HG03196 (cell line): ENCODE data around the gene DPH1.
A peak's percentile ranks its signal among the peaks of the same experiment; 100 is the strongest.

Source experiments
- ATAC-seq: cut with Tn5 transposase; IDR thresholded peaks from one replicate; pipeline ENCODE4 v1.9.1; 2021; ENCODE audit not compliant: unreplicated experiment

Gene DPH1

DNA sequence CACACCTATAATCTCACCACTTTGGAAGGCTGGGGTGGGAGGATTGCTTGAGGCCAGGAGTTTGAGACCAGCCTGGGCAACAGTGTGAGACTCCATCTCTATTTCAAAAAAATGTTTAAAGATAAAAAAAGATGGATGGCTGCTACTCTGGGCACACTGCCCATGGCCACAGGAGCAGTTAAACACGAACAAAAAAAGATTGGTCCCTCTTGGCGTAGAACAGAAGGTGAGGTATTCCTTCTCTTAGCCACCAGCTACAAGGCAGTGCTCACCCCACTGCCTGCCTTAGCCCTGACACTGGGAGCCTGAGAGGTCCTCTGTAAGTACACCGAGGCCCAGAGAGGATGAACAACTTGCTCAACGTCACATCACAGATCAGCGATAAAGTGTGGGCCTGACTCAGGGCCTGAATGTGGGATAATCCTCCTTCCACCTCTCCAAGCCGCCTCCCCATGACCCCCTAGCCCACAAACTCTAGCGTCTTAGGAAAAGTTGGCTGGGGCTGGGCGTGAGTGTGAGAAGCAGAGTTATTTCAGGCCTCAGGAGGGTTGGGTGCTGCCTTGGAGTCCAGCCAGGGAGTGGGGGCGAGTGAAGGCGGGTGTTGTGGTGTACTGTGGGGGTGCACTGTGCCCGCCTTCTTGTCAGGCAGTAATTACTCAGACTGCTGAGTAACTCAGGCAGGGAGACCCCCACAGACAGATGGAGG, 2.3 kb upstream of the DPH1 start:
- ATAC-seq = no peak

DNA sequence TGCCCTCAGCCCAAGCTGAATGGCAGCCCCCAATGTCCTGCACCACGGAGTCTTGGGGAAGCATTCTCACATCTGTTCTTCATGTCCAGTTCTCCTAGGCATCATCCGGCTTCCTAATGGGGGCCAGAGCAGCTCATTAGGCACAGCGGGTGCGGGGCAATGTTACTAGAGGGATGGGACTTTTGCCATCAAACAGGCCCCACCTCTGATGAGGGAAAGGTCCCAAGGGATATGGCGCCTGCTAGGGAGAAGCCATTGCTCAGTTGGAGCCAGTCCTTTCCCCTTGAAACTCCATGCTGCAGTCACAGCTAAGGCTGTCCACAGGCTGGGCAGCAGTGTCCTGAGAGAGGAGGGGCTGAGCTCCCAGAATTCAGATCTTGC, 1.7 kb upstream of the DPH1 start:
- no peak for ATAC-seq

DNA sequence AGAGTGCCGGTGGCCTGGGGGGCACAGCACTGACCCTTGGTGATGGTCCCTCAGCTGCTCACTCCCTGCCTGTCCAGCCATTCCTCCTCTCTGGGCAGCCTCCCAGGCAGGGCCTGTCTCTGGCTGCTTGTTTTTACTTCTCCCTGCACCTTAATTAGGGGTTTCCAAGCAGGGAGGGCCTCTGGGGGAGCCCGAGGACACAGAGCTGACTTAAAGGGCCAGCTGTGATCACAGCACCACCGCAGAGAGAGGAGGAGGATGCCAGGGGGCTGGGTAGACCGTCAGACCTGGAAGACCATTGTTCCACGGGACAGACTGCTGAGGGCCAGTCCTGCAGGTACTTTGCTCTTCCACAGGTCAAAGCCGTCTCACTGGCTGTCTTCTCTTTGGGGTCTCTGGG, 1.2 kb upstream of the DPH1 start:
- ATAC-seq = no peak

DNA sequence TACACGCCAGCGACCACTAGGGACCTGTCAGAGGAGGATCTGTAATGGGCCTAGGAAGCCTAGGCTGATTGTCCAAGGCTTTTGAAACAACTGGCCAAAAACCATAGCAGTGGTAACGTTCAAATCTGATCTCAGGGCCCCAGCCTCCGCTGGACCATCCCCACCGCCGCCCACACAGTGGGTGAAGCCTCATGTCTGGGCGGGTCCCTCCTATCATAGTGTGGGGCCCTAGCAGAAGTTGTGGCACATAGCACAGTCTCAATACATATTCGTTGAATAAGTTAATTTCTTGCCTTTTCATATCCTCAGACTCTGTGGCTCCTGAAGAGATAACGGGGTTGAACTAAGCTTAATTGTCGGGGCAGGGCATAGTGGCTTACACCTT, 818 bp downstream of the DPH1 start:
- no peak for ATAC-seq

DNA sequence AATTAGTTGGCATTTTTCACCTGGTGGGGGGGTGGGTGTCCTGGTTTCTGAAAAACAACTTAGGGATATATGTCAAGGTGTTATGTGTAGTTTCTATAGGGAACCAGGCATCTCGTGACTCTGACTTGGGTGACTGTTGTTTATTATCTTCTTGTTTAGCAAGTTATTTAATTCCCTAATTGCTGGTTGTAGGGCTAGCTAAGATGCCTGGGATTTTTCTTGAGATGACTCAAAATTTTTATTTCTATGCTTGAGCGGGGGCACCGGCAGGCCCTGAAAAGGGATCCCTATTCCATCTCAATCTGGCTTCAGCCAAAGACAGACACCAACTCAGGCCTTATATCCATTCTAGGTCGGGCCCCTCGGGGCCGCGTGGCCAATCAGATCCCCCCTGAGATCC, 3.2 kb downstream of the DPH1 start:
- no peak for ATAC-seq

DNA sequence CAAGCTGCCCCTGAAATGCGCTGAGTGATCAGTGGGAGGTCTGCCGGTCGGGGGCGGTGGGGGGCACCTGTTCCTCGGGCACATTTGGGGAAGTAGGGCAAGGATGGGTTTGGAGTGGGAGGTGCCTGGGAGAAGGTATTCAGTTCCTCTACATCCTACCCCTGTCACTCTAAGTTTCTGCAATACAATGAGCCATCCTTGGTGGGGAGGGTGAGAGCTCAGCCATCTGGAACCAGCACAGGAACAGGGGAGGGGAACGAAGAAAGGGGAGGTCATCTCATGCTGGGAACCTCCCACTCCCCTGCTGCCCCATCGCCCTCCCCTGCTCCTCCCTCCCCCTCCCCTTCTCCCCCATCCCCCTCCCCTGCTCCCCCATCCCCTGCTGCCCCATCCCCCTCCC, 4.2 kb downstream of the DPH1 start:
- no peak for ATAC-seq

DNA sequence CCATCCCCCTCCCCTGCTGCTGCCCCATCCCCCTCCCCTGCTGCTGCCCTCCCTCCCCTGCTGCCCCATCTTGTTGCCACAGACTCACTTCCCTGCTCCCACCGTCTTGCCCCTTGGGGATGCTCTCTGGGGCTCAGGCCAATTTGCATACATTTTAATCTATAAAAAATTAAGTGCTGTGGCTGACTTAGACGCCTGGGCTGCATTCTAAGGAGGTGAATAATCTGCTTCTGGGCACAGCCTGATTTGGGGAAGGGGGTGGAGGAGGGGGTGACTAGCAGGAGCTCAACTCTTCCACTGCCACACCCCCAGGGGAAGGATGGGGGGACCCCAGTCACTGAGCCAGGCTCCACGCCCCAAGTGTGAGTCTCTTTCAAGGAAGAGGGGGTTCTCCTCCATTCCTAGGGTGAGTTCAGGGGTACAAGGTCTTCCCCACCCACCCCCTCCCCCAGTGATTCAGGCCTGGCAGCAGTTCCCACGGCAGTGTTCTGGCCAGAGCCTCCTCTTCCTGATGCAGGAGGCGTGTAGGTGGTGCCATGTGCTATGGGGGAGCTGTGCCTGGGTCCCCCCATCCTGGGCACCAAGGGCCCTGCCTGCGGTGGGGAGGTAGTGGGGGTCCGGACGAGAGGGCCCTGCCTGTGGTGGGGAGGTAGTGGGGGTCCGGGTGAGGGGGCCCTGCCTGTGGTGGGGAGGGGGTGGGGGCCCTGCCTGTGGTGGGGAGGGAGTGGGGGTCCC, 5.0 kb downstream of the DPH1 start:
- no peak for ATAC-seq

DNA sequence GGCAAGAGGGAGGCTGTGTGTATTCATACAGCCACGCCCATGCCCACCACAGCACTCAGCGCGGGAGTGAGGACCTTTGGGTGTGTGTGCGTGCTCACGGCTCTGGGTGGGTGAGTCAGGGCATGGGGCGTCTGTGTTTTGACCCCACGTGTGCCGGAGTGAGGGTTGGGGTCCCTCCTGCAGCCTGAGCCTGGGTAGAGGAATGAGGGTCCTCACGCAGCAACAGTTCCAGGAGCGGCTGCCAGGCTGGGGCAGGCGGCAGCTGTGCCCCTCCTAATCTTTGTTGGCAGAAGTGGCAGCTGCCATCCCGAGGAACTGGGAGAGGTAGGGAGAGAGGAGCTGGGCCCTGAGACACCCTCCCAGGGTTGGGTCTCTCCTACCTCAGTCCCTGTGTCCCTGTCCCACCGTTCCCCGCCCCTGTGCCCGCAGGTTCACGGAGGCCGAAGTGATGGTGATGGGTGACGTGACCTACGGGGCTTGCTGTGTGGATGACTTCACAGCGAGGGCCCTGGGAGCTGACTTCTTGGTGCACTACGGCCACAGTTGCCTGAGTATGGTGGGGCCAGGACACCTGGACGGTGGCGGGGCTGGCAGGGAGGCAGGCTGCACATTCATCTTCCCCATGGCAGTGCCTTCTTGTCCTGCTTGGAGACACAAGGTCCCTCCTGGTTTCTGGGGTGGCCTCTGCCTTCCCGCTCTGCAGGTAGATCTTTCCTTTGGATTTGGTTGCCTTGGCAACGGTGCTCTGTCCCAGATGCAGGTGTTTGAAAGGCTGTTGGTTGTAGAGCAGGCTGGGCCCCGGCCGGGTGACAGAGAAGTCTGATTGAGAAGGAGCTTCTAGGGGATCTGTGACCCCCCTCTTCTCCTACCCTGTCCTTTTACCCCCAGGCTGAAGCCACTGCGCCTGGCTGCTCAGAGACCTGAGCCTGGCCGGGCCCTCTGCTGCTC, 5.9 kb downstream of the DPH1 start:
- no peak for ATAC-seq

DNA sequence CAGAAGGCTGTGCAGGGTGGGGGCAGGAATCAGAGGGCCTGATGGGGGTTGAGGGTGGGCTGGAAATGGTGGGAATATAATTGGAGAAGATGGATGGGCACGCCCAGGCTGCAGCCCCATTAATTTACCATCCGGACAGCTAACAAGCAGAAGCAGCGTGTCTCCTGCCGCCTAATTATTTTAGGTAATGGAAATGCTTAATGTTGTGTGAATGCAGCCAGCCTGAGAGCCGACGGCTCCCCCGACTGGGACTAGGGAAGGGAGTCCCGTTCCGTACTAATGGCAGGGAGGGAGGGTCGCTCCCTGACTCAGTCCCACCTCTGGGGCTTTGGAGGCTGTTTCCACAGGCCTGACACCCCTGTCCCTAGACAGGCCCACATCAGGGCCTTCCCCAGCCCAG, 7.2 kb downstream of the DPH1 start:
- no peak for ATAC-seq

DNA sequence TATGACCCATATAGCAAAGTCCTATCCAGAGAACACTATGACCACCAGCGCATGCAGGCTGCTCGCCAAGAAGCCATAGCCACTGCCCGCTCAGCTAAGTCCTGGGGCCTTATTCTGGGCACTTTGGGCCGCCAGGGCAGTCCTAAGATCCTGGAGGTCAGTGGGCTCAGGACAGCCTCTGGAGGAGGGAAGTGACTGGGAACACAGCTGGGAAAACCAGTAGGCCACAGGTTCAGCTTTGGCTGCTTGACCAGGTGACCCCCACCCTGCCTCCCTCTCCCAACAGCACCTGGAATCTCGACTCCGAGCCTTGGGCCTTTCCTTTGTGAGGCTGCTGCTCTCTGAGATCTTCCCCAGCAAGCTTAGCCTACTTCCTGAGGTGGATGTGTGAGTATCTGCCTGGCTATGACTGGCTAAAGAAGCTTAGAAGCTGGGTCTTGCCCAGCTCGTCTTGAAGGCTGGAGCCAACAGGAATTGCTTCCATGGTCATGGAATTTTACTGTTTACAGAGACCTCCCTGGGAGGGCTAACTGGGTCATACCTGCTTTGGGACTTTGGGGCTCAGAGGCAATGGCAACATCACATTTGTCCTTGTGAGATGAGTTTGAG, 10.4 kb downstream of the DPH1 start:
- no peak for ATAC-seq

DNA sequence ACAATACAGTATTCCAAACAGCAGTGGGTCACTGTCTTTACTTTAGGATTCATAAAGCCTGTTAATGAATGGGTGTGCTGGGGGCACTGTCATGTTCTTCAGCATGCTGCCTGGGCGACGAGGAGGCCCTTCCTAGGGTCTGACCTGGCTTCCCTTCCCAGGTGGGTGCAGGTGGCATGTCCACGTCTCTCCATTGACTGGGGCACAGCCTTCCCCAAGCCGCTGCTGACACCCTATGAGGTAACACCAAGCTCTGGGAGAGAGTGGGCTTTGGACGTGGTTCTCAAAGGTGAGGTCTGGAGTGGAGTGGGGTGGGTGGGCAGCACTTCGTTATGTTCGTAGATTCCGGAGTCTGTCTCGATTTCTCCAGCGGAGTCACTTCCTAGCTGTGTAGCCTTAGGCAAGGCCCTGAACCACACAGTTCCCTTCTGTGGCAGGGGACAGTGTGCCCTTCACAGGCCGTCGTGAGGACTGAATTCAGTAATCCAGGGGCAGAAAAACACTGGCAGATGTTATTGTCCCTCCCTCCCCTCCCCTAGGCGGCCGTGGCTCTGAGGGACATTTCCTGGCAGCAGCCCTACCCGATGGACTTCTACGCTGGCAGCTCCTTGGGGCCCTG, 11.1 kb downstream of the DPH1 start:
- ATAC-seq = no peak

DNA sequence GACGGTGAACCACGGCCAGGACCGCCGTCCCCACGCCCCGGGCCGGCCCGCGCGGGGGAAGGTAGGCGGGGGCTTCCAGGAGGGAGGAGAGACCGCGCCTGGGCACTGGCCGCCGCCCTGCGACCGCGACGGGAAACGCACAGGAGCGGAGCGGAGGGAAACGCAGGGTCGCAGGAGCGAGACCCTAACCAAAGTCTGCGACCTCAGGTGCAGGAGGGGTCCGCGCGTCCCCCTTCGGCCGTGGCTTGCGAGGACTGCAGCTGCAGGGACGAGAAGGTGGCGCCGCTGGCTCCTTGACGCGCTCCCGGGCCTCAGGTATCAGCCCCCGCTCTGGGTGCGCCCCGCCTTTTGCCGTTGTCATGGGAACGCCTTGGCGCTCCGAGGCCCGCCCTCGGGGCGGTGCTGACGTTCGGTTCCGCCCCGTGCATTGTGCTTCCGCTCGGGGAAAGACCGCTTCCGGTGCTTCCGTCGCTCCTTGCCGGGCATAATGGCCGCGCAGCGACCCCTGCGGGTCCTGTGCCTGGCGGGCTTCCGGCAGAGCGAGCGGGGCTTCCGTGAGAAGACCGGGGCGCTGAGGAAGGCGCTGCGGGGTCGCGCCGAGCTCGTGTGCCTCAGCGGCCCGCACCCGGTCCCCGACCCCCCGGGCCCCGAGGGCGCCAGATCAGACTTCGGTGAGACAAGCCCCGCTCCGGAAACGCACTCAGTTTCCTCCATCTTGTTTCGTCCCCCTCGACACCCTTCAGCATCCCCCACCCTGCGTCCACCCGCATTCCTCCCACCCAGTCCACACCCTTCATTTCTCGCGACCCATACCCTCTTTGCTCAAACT, 11.8 kb downstream of the DPH1 start, which contains the start of gene OVCA2:
OVCA2 (plus strand) TSS at position 462 of the 829 bp plus-strand sequence; CDS start at position 488, 26 bp downstream.
- ATAC-seq = peak; percentile 92

DNA sequence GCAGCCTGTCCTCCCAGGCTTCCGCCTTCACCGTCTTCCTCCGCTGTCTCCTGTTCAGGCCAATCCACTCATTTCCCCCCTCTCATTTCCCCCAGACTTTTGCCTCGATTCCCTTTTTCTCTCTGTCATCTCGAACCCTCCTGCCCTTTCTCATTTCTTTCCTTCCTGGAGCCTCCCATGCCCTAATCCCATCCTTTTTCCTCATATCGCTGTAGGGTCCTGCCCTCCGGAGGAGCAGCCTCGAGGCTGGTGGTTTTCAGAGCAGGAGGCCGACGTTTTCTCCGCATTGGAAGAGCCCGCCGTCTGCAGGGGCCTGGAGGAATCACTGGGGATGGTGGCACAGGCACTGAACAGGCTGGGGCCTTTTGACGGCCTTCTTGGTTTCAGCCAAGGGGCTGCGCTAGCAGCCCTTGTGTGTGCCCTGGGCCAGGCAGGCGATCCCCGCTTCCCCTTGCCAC, 12.5 kb downstream of the DPH1 start:
- peak; percentile 1 for ATAC-seq

DNA sequence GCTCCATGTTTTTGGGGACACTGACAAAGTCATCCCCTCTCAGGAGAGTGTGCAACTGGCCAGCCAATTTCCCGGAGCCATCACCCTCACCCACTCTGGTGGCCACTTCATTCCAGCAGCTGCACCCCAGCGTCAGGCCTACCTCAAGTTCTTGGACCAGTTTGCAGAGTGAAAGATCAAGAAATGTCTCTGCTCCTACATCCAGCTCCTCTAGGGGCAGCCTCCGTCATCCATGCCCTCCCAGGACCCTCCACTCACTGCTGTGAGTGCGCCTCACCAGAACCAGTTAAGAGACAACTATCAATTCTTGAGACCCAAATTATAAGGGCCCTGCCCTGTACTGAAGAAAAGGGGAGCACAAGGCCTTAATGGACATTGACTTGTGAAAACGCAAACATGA, 13.0 kb downstream of the DPH1 start:
- ATAC-seq = no peak

DNA sequence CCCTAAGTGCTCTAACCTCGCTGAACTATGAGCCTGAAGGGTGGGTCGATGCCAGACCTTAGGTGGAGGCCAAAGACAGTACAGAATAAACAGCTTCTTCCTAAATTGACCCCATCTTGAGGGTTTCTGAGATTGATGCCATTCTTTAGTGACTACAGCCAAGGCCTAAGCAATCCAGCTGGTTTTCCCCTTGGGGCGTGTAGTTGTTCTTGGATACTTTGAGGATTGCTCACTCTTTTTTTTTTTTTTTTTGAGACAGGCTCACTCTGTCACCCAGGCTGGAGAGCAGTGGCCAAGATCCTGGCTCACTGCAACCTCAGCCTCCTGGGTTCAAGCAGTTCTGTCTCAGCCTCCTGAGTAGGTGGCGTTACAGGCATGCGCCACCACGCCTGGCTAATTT, 13.8 kb downstream of the DPH1 start:
- ATAC-seq = no peak

DNA sequence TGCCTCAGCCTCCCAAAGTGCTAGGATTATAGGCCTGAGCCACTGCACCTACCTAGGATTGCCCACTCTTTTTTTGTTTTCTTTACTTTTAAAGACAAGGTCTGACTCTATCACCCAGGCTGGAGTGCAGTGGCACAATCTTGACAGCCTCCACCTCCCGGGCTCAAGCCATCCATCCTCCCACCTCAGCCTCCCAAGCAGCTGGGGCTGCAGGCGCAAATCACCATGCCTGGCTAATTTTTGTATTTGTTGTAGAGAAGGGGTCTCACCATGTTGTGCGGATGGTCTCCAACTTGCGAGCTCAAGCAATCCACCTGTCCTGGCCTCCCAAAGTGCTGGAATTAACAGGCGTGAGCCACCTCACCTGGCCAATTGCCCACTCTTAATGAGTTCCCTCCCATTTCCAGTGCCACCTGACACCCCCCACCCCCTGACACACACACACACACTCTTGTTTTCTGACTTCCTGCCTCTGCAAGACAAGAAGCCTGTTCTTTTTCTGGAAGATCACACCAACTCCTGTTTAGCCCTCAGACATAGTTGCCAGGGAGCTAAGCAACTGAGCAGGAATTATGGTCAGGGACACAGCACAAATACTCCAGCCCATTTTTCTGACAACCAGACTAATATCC, 14.4 kb downstream of the DPH1 start:
- no peak for ATAC-seq

DNA sequence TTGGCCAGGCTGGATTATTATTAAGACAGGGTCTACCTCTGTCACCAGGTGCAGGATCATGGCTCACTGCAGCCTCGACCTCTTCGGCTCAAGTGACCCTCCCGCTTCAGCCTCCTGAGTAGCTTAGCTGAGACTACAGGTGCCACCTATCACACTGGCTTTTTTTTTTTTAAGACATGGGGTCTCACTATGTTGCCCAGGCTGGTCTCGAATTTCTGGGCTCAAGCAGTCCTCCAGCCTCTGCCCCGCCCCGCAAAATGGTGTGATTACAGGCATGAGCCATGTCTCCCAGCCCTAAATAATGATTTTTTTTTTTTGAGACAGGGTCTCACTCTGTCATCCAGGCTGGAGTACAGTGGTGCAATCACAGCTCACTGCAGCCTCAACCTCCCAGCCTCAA, 17.6 kb downstream of the DPH1 start:
- no peak for ATAC-seq

DNA sequence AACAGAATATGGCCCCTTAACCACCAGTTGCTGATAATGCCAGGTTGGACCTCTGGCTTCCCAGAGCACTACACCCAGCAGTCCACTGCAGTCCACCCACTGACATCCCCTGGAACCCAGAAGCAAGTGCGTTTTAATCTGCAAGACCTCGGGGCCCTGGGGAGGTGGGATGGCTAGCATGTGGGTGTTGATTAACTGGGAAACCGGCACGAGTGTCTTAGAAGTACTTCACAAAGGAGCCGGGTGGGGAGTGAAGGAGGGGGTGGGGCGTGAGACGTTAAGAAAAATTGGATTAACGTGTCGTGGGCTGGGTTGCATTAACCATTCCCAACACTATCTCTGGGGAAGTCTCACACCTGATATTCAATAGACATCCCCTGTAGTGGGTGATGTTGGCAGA, 18.9 kb downstream of the DPH1 start:
- ATAC-seq = no peak
